Left kidney (tissue), 2 donors: Measurements from ENCODE around the gene ERGIC1. TPM values are rescaled to one million over a fixed set of nuclear protein-coding genes. Genes with fewer than 3 reads are reported as not detected.

ENCODE experiments used
- DNase-seq: peaks from one replicate; pipeline ENCODE4 v3.0.0-alpha.2; 2013
- polyA plus RNA-seq: library from polyadenylated mRNA; unstranded; fragments of 120-200 nt; gene quantifications from one replicate; pipeline ENCODE4 v1.2.1, GENCODE V29; 2013; ENCODE audit not compliant: insufficient read length

Gene ERGIC1
- polyA plus RNA-seq, 1 donor = 122 TPM

DNA sequence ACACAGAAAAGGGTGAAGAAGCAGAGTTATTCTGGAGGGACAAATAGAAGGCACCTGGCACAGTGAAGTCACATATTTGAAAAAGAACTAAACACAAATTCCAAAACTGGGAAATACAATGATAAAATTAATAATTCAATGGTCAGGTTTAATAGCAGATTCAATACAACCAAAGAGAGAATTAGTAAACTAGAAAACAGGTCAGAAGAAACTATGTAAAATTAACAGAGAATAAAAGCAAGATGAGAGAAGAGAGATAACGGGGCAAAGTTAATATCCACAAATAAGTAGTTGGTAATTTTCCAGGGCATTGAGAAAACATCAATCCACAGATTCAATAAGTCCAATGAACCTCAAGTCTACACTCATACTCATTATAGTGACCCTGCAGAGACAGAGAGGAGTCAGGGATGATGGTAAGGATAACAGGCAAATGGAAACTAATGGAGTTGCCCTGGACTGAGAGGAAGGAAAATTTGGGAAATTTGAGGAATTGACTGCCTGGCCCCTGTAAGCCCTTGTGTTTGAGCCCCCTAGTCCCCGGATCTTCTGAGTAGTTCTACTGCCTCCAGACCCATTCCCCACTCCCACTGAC lies 8.3 kb upstream of the ERGIC1 start:
- no peak for DNase-seq

DNA sequence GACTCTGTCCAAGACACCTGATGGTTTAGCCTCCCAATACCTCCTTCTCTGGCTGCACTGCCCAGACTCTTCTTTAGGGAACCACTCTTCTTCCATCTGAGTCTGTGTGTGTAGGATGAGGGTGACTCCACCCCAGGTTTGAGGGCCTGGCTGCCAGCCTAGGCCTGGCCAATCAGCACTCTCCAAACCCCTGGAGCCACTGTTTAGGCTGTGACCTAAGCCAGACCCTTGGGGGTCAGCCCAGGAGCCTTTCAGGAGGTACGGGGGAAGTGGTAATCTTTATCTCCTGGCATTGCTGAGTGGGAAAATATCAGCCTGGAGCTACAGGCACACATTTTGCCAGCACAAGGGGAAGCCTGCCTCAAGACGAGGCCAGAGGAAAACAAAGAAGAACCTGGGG lies 6.2 kb upstream of the ERGIC1 start:
- DNase-seq = no peak

DNA sequence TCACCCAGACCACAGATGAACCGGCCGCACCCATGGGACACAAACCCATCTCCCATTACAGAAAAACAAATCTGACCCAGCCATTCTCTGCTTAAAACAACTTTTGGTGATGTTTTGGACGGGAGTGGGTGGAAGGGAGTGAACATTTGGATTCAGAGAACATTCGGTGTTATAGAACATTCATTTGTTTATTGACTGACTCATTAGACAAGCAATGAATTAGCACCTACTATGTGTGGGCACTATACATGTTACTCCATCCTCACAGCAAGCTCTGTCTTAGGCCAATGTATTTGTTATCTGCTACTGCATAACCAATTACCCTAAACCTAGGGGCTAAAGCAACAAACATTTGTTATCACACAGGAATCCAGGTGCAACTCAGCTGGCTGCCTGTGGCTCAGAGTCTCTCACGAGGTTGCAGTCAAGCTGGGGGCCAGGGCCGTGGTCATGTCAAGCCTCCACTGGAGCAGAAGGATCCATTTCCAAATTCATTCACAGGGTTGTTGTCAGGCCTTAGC lies 5.1 kb upstream of the ERGIC1 start:
- no peak for DNase-seq

DNA sequence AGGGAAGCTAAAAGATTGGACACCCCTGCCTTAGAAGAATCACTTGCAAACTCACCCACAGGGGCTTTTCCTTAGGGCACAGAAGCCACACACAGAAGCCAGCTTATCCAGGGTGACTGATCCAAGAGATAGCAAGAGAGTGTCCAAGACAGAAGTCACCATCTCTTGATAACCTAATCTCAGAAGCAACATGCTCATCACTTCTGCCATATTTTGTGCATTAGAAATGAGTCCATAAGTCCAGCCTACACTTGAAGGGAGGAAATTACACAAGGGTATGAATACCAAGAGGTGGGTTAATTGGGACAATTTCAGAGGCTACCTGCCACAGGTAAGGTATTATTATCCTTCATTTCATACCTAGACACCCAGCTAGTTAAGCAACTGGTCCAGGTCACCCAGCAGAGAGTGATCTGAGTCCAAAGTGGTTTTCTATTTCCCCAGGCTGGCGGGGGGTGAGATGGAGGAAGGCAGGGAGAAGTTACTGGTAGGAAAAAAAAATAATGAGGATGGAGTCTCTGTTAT lies 3.7 kb upstream of the ERGIC1 start:
- DNase-seq = no peak

DNA sequence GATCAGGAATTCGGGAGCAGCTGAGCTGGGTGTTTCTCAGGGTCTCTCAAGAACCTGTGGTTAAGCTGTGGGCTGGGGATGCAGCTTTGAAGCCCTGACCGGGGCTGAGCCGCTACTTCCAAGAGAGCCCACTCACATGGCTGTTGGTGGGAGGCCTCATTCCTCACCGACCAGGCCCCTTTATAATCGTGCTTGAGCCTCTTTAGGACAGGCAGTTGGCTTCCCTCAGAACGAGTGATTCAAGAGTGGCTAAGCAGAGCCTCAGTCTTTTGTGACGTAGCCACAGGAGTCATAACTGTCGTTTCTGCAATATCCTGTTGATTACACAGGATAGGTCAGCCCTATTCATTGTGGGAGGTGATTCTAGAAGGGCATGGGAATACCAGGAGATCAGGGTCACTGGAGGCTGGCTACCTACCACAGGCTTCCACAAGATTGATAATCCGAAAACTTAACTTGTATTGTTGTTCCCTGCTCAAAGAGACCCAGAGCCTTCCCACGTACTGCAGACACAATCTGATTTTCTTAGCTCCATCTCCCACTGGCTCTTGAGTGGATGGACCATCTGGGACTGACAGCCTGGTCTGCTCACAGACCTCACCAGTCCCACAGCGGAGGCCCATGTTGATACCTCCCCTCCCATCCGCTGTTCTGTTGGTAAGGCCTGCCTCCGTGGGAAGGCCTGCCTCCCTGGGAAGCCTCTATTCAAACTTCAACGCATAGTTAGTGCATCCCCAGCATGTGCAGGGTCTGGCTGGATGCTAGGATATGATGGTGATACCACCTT lies 3.0 kb upstream of the ERGIC1 start:
- no peak for DNase-seq

DNA sequence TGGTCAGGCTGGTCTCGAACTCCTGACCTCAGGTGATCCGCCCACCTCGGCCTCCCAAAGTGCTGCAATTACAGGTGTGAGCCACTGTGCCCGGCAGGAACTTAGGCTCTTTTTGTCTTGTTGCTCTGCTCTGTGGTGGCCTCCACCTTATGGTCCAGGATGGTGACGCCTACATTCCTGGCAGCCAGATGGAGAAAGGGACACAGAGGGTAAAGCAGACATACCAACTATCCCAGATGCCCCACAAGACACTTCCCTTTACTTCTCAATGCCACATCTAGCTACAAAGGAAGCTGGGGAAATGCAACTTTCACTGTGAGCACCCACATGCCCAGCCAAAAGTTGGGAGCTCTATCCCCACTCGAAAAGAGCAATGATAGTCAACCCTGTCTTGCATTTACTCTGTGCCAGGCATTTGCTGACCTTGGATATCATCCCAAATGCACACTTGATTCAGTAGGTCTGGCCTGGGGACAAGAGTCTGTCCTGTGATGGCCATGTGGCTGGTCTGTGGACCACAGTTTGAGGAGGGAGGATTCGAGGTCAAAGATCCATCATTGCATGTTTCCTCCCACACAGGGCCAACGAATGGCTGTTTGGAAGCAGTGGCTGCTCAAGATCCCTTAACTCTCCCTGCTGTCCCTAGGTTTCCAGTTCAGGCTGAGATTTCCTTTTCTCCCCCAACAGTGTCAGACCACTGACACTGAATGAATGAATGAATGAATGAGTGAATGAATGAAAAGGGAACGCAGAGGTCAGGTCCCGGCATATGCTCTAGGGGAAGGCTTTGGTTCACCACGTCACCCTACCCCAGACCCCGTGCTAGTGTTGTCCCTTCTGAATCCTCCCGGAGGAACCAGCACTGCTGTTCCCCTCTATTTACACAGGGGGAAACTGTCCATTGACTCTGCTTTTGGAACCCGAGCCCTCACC lies 1.4 kb upstream of the ERGIC1 start:
- no peak for DNase-seq

DNA sequence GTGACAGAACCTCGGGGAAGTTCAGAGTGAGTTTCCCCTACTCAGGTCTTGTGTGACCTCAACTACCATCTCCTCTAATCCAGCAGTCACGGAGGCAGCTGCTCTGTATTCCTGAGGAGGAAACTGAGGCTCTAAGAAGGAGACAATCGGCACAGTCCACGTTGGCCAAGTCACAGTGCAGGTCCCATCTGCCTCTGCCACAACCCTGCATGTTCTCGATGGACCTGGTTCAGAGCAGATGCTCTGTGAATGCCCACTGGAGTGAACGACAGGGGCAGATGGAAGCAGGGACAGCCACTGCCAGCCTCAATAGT lies 722 bp upstream of the ERGIC1 start:
- DNase-seq = no peak

DNA sequence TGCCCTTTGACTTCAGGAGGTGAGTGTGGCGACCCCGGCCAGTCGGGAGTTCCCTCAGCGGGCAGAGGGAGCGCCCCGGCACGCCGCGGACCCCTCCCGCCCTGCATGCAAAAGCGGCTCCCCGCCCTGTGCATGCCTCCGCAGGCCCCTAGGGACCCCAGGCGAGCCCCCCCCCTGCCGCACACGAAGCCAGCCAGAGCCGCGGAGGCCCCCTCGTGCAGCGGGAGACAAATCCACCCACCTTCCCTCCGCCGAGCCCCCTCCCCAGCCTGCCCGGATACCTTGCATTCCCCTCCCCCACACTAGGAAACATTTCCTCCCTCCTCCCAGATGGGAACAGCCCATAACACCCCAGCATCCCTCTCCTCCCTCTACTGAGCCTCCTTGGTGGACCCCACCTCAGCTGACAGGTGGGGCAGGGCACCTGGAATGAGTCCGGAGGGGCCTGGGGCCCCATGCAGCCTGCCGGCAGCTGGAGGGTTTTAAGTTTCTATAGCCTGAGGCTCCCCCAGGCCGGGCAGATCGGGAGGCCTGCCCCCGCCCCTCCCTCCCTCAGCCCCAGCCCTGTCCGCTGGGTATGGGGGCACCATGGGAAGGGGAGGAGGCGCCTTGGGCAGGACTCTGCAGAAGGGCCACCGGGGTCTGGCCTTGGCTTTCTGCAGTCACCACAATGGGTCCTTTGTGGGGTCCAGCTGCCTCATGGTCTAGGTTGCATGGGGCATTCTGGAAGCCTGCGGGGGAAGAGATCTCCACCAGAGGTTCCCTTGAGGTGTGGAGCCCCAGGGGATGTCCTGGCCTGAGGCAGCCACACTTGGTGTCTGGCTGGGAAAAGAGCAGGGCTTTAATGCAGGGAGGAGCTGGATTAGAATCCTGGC lies 601 bp downstream of the ERGIC1 start:
- DNase-seq = no peak

DNA sequence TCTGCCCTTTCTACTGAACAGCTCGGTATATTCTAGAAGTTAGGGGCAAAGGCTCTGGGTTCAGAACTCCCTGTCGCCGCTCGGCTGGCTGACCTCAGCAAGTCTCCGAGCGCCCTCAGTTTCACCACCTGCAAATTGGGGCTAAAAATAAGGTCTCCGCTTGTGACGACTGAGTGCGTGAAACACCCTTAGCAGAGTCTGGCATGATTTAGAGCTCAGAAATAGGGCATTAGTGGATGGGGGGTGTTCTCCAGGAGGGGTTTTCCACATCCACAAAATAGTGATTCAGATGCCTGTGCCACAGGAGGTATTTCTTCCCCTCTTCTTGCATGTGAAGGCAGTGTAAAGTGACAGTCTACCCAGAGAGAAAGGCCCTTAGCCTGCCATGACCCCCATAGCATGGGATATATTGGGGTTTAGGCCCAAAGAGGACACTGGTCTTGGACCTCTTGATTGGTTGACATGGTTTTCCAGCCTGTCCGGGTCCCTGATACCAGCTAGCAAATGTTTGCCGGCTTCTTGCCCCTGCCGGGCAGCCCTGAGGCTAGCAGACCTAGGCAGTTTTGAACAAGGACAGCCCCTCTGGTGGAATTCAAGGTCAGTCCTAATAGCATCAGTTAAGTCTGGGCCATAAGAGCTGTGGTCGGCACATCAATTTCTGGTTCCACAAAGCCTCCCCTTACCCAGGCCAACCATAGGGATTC lies 1.4 kb downstream of the ERGIC1 start:
- DNase-seq = no peak

DNA sequence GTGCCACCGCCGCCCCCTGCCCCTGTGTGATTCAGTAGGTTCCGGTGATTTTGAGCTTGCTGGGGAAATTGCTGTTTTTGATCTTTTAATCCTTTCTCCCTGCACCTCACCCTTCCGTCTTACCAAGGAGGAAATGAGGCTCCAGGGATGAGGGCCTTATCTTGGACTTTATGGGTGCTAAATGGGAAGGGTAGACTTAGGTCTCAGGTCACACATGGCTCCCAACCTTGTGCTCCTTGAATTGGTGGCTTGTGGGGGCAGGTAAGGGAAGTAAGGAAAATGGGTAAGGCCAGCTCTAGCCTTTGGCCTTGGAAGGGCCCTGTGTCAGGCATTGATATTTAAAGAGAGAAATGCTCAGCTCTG lies 1.9 kb downstream of the ERGIC1 start:
- DNase-seq = no peak

DNA sequence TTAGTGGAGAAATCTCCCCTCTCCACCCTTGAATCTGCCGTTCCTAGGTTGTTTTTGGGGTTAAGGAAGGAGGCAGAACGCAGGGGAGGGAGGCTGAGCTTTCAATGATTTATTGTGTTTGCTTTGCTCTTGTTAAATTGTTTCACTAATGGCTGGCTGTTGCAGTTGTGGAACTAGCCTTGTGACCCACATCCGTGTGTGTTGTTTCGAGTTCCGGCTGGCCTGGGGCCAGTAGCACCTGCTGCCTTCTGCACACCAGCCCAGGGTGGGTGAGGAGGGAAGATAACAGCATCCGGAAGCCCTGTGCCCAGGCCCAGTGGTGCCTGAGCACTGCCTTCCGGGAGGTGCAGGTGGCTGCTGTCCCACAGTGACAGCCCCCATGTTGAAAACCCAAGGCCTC lies 3.6 kb downstream of the ERGIC1 start:
- DNase-seq = peak; percentile 44

DNA sequence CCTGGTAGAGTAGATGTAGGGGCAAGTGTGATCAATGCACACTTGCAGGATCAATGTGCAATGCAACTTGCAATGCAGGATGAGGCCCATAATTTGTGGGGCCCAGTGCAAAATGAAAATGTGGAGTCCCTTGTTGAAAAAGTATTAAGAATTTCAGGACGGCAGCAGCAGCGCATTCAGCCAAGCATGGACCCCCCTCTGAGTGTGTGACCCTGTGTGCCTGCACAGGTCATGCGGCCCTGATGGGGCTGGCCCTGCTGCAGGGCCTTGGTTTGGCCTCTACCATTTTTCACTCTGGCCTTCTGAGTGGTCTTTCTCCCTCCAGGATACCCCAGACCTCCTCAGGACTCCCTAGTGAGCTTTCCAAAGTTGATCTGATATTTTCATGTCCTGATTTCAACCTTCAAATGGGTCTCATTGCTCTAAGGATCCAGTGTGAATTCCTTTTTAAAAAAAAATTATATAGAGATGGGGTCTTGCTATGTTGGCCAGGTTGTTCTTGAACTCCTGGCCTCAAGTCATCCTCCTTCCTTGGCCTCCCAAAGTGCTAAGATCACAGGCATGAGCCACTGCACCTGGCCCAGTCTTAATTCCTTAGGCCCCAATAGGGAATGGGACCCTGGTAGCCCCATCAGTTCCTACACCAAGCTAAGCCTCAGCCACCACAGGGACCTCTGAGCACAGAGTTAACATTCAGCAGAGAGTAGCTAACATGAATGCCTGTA lies 4.3 kb downstream of the ERGIC1 start:
- DNase-seq = no peak

DNA sequence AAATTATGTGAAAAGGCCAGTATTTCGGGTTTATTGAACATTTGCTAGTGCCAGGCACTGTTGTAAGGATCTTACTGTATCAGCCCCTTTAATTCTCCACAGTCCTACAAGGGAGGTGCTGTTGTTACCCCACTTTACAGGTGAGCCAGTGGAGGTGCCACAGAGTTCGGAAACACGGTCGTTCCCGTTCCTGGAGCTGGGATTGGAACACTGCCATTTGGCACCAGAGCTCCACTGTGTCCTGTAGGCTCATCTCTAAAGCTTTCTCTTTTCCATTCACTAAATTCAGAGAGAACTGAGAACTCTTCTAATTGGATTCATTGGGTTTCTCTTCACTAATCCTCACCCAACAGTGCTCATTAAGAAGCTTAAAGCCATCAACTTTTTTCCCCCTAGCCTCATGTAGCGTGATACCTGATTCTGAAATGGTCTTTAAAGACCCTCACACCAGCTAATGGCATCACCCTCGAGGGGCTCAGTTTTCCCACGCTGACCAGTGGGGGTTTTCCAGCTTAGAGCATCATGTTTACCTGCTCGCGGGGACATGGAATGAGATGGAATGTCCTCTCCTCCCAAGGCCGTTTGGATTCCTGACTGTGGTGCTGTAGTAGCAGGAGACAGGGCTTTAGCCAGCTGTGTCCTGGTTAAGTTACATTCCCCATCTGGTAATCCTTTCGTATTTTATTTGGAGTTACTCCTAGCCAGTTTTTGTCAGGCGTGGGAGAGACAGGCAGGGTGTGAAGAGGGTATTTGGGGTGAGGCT lies 5.8 kb downstream of the ERGIC1 start:
- no peak for DNase-seq

DNA sequence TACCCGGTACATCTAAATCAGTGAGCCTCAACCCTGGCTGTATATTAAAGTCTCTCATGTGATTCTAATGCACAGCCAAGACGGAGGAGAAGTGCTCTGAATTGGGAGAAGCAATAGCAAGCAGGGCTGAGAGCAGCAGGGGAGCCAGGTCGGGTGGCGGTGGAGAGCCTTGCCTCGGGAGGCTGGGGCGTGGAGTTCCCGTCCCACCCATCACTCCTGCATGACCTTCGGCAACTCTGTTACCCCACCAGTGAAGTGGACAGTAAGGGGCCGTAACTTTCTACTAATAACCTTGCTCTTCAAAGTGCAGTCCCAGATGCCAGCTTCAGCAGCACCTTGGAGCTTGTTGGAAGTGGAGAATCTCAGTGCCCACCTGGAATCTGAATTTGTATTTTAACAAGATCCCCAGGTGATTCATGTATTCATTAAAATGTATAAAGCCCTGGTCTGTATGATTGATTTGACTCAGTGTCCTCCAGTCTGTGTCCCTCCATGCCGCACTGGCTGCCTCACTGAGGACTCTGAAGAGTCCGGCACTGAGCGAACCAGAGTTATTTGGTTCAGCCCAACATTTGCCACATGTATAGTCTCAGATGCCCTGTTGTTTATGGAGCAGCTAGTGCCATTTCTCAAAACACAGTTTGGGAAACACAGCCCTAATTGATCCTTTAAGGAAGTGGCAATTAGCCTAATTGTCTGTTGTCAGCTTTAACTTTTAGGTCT lies 6.5 kb downstream of the ERGIC1 start:
- no peak for DNase-seq

DNA sequence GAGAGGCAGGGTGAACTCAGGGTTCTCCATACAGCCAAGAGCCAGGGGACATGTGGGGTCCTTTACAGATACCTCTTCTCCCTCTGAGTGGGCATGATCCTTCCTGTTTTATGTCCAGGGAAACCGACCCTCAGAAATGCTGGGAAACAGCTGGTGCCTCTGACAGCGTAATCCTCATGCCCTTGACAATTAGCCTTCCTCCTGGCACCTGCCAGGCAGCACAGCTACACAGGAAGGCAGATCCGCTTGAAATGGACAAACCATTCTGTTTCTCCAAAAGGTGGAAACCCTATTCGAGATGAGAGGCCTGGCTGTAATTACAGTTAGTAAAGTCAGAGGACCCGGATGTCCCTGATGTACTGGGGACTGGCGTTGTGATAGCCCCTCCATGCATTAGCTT lies 7.2 kb downstream of the ERGIC1 start:
- no peak for DNase-seq

DNA sequence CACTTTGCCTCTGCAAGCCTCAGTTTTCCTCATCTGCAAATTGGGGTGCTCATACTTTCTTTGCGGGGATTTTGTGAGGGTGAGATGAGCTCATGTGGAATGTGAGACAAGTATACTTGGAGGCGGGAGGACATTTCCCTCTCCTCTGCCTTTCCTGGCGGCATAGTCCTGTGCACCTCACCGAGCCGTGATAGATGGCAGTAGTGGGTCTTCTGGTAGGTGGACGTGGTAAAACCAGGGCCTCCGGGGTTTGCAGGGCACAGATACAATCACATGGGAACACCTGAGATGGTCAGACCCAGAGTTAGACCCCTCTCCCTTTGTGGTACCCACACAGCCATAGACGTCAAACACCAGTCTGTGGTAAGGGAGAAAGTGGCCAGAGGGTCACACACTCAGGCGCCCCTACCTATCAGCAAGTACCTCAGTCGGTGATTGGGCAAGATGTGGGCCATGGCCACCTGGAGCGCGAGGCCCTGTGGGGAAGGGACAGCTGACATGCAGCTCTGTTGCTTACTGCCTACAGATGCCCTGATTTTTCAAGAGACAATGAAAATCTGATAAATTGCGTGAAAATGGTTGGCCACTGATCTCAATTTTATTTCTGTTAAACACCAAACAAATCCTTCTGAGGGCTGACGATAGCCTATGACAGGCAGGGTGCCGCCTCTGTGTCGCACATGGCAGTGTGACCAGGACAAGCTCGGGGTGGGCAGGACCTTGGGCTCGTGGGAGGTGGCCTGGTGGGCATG lies 9.9 kb downstream of the ERGIC1 start:
- no peak for DNase-seq

DNA sequence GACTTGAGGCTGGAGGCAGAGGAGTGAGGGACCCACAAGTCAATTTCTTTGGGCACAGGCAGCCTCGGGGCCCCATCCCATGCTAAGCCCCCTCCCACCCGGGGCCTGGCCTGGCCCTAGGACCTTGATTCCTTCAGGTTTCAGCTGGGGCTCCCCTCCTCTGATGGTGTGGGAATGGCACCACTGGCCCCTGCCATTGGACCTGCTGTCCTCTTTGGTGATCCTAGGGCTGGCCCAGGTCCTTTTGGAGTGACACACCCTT lies 10.5 kb downstream of the ERGIC1 start:
- no peak for DNase-seq

DNA sequence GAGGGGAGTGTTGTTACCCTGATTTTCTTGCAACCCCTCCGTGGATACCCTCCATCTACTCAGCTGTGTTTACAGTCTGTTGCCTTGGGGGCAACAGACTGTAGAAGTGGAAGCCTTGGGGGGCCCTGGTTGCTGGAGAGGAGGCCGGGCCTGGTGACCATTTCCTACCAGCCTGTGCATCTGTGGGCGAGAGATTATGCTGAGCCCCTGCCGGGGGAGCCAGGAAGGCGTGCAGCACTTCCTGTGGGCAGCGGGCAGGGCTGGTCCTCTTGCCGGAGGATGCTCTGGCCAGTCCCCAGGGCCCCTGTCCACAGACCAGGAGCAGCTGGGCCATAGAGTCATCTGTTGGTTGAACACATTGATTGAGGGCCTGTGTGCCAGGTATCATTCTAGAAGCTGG lies 11.1 kb downstream of the ERGIC1 start:
- DNase-seq = no peak
